ENCODE results near the gene F12. TPM values are rescaled to one million over a fixed set of nuclear protein-coding genes. Genes with fewer than 3 reads are reported as not detected.
"Not testable (repeated sequence)": the region's sequence is repeated elsewhere in the genome, so short reads cannot be mapped to it uniquely, and the experiment has no call there.

Gene F12
- total RNA-seq, 1 donor from 2014 or later: 0.31 TPM

DNA sequence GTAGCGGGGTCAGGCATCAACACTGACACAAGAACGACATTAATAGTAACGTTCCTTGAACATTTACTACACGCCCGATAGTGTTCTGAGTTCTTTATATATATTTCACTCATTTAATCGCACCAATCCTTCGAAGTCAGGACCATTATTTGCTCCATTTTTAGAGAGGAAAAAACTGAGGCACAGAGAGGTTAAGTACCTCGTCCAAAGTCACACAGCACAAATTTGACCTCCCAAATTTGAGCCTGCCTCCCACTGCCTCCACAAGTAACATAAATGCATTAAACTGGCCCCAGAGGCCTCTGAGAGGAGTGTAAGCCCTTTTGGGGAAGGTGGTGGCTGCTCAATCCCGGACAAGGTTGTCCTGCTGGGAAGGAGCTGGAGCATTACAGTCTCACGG is 45.8 kb downstream of the F12 start:
- Mint-ChIP-seq H3K27me3 (no peaks in the 10 kb centered on the region), H3K4me3 (no peak overlapping the region), H3K4me1 (peaks cover 67% of the 10 kb centered on the region), H3K9me3 (no peaks in the 10 kb centered on the region), H3K27ac (no peak overlapping the region), H3K36me3 (ENCODE audit: low read depth) (peaks cover 29% of the 10 kb centered on the region)
- intact Hi-C loops (cut with micrococcal nuclease): loop anchor here (2.0 kb wide), 1 partner anchor 17 kb away; no protein-coding TSS in a partner anchor
- ATAC-seq (ENCODE audit: low read depth): no peak
- POLR2A ChIA-PET: no interaction called here
- no peak for DNase-seq
- TF ChIP-seq, protein P1, sequence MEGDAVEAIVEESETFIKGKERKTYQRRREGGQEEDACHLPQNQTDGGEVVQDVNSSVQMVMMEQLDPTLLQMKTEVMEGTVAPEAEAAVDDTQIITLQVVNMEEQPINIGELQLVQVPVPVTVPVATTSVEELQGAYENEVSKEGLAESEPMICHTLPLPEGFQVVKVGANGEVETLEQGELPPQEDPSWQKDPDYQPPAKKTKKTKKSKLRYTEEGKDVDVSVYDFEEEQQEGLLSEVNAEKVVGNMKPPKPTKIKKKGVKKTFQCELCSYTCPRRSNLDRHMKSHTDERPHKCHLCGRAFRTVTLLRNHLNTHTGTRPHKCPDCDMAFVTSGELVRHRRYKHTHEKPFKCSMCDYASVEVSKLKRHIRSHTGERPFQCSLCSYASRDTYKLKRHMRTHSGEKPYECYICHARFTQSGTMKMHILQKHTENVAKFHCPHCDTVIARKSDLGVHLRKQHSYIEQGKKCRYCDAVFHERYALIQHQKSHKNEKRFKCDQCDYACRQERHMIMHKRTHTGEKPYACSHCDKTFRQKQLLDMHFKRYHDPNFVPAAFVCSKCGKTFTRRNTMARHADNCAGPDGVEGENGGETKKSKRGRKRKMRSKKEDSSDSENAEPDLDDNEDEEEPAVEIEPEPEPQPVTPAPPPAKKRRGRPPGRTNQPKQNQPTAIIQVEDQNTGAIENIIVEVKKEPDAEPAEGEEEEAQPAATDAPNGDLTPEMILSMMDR (IDR thresholded peaks at IDR 0.05): no peak
- CTCF ChIA-PET: no interaction called here

DNA sequence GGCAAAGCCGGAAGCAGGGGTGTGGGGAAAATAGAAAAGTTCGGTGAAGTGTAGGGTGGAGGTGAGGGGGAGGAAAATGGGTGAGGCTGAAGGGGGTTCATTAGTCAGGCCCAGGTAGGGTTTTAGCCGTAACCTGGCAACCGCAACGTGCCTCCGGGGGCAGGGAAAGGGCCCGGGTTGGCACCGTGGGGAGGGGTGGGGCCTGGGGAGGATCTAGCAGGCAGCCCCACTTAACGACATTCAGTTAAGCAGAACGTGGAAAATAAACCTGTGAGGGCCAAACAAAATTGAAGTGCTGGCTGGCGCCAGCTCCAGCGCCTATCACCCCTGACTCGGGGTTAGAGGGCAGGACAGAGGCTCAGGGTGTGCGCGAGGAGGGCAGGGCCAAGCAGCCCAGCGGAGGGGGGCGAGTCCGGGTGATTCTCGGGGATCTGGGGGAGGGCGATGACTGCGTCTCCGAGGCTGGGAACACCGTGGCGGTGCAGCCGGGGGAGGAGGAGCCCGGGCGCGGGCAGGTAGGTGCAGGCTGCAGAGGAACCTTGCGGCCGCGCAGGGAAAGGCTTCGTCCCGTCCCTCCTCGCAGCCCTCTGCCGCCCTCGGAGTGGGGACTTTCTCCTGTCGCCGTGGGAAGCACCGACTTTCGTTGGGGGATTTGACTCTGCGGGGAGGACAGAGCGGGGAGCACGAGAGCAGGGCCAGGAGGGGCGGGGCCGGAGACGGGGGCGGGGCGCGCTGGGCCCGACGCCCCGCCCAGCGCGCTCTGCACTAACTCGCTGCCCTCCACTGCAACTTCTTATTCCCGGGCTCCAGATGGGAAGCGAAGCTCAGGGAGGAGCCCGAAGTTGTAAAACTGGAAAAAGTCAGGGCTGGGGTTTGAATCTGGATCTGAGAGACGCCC is 46.5 kb downstream of the F12 start:
- peaks cover 67% of the 10 kb centered on the region for H3K4me1 Mint-ChIP-seq
- TF ChIP-seq, protein P1 (IDR thresholded peaks at IDR 0.05): no peak
- peak overlapping the region; percentile 82 for H3K4me3 Mint-ChIP-seq
- ATAC-seq (ENCODE audit: low read depth) (peak; percentile 73), DNase-seq (peak; percentile 60)
- no peaks in the 10 kb centered on the region for H3K27me3 Mint-ChIP-seq
- intact Hi-C loops (cut with micrococcal nuclease): loop anchor here (1.0 to 2.0 kb wide), 3 partner anchors 7 to 16 kb away; partner anchors contain the start of gene LMAN2
- ChIA-PET POLR2A (interaction anchor here (1.0 to 3.3 kb wide), 2 partner anchors 11 to 63 kb away, joined by 3 to 23 read pairs; partner anchors contain the start of genes GRK6 and LMAN2), CTCF (interaction anchor here (1.5 to 2.5 kb wide), 2 partner anchors 8 to 92 kb away, joined by 3 to 7 read pairs; no protein-coding TSS in a partner anchor)
- H3K27ac Mint-ChIP-seq: peak overlapping the region; percentile 83
- no peaks in the 10 kb centered on the region for H3K9me3 Mint-ChIP-seq
- peaks cover 22% of the 10 kb centered on the region for H3K36me3 Mint-ChIP-seq (ENCODE audit: low read depth)

DNA sequence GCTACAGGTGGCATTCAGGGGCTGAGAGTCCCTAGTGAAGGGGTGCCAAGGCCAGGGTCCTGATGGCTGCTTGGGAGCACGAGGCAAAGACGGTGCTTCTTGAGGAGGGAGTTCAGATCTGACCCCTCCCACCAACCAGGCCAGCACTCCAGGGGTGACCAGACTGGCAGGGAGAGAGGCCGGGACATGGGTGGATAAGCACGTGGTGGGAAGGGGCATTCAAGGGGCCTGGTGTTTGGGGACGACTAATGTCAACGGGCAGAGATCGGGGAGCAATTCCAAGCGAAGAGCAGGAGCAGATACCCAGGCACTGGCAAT is 47.1 kb downstream of the F12 start:
- intact Hi-C loops (cut with micrococcal nuclease): loop anchor here (1.0 to 2.0 kb wide), 3 partner anchors 8 to 15 kb away; partner anchors contain the start of gene LMAN2
- Mint-ChIP-seq H3K4me3 (peak overlapping the region; percentile 82), H3K4me1 (peaks cover 72% of the 10 kb centered on the region), H3K27ac (peak overlapping the region; percentile 83), H3K9me3 (no peaks in the 10 kb centered on the region), H3K27me3 (no peaks in the 10 kb centered on the region), H3K36me3 (ENCODE audit: low read depth) (peaks cover 22% of the 10 kb centered on the region)
- ATAC-seq (ENCODE audit: low read depth) (no peak), DNase-seq (no peak)
- TF ChIP-seq, protein P1 (IDR thresholded peaks at IDR 0.05): no peak
- ChIA-PET CTCF (interaction anchor here (1.5 to 2.5 kb wide), 3 partner anchors 9 to 93 kb away, joined by 3 to 7 read pairs (median 5); no protein-coding TSS in a partner anchor), POLR2A (interaction anchor here (0.7 to 3.3 kb wide), 6 partner anchors 10 to 93 kb away, joined by 3 to 23 read pairs (median 4); partner anchors contain the start of genes GRK6 and LMAN2)

DNA sequence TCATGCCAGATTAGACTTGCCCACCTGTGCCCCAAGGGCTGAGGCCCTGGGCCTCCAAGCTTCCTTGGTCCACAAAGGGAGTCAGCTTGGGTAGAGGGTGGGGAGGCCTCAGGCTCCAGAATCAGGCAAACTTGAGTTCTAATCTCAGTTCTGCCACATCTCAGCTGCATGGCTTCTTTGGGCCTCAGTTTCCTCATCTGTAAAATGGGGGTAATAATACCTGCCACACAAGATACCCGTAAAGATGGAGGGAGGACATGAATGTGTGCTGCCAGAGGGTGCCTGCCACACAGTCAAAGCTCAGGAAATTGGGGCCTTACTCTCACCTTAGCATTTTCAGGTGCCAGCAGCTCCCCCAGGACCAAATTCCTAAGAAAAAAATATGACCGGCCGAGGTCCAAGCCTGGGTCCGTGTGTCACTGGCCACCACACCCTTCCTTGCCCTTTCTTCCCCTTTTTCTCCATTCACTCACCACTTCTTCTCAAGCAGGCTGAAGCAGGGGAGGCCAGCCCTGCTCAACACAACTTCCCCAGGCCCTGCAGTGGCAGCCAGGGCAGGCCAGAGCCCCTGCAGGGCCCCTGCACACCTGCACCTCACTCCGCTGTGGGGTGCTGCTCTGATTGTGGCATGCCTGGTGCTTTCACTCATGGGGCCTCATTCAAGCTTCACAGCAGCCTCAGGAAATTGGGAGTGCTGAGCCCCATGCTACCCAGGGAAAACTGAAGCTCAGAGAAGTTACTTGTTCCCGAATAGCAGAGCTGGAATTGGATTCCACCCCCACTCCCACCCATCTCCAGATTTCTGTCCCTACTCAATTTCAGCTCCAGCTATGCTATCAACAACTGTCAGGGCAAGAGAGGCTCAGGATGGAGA is 47.7 kb downstream of the F12 start:
- intact Hi-C loops (cut with micrococcal nuclease): loop anchor here (1.0 to 2.0 kb wide), 3 partner anchors 9 to 15 kb away; partner anchors contain the start of gene LMAN2
- ChIA-PET CTCF (interaction anchor here (1.2 to 2.5 kb wide), 4 partner anchors 9 to 93 kb away, joined by 3 to 7 read pairs (median 4); no protein-coding TSS in a partner anchor), POLR2A (interaction anchor here (0.7 to 3.3 kb wide), 7 partner anchors 9 to 94 kb away, joined by 3 to 23 read pairs (median 3); partner anchors contain the start of genes GRK6 and LMAN2)
- no peaks in the 10 kb centered on the region for H3K9me3 Mint-ChIP-seq
- DNase-seq (no peak), ATAC-seq (ENCODE audit: low read depth) (no peak)
- H3K36me3 Mint-ChIP-seq (ENCODE audit: low read depth): peaks cover 20% of the 10 kb centered on the region
- H3K4me3 Mint-ChIP-seq: peak overlapping the region; percentile 82
- H3K4me1 Mint-ChIP-seq: peaks cover 78% of the 10 kb centered on the region
- TF ChIP-seq, protein P1 (IDR thresholded peaks at IDR 0.05): no peak
- no peaks in the 10 kb centered on the region for H3K27me3 Mint-ChIP-seq
- H3K27ac Mint-ChIP-seq: peak overlapping the region; percentile 83

DNA sequence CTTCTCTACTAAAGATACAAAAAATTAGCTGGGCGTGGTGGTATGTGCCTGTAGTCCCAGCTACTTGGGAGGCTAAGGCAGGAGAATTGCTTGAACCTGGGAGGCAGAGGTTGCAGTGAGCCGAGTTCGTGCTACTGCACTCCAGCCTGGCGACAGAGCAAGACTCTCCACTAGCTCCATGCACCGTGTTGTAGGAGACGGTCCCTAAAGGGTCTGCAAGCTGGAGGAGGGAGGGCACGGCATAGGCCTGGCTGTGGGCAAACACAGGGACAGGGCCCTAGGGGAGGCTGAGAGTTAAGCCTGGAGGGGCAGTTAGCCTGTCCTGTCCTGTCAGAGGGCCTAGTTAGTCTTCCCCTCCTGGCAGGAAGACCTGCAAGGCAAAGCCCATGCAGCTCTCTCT is 48.6 kb downstream of the F12 start:
- CTCF ChIA-PET: interaction anchor here (0.9 to 2.5 kb wide), 4 partner anchors 30 to 94 kb away, joined by 3 to 7 read pairs (median 4); no protein-coding TSS in a partner anchor
- intact Hi-C loops (cut with micrococcal nuclease): not testable (repeated sequence)
- H3K27ac Mint-ChIP-seq: peak overlapping the region; percentile 83

More for the DNA sequence above, 48.6 kb downstream of the F12 start:
- not testable (repeated sequence) for H3K4me3 Mint-ChIP-seq; H3K9me3 Mint-ChIP-seq; DNase-seq; H3K27me3 Mint-ChIP-seq; ATAC-seq (ENCODE audit: low read depth)
- peaks cover 15% of the 10 kb centered on the region for H3K36me3 Mint-ChIP-seq (ENCODE audit: low read depth)
- H3K4me1 Mint-ChIP-seq: peaks cover 86% of the 10 kb centered on the region
- POLR2A ChIA-PET: interaction anchor here (0.7 to 3.3 kb wide), 4 partner anchors 9 to 48 kb away, joined by 3 to 23 read pairs (median 8); partner anchors contain the start of gene LMAN2
